Mononuclear cell (primary cell): ENCODE measurements around the gene TENM3. TPM values are rescaled to one million over a fixed set of nuclear protein-coding genes. Genes with fewer than 3 reads are reported as not detected.

ENCODE experiments used
- H3K27me3 ChIP-seq: 2 replicates; pipeline ENCODE4 v1.6.0; 2011; ENCODE audit warnings: low read length, control low read depth; ENCODE audit not compliant: insufficient read depth
- H3K4me1 ChIP-seq: 2 replicates; pipeline ENCODE4 v1.5.1; 2011; ENCODE audit warnings: mild to moderate bottlenecking, low read length, control low read depth; ENCODE audit not compliant: insufficient read depth
- H3K4me3 ChIP-seq: 2 replicates; pipeline ENCODE4 v1.5.1; 2011; ENCODE audit warnings: mild to moderate bottlenecking, low read length, moderate library complexity
- H3K9me3 ChIP-seq: 2 replicates; pipeline ENCODE4 v1.5.1; 2011; ENCODE audit warnings: low read depth, mild to moderate bottlenecking, control low read depth, low read length
- total RNA-seq: library from RNA; depleted of rRNA; stranded (reverse); fragments of >200 nt; gene quantifications from one replicate; pipeline ENCODE4 v1.2.3, GENCODE V29; 2012

Gene TENM3
- total RNA-seq, 1 donor, result not detected

GRCh38 chr4:182470215-182470614 is 227.0 kb downstream of the TENM3 start:
- H3K9me3 ChIP-seq, result no peaks in the 10 kb centered on the region
- H3K4me3 ChIP-seq, result no peak overlapping the region
- H3K4me1 ChIP-seq, result no peaks in the 10 kb centered on the region
- no peaks in the 10 kb centered on the region for H3K27me3 ChIP-seq

- no peak overlapping the region for H3K4me3 ChIP-seq
- H3K27me3 ChIP-seq, result no peaks in the 10 kb centered on the region
- no peaks in the 10 kb centered on the region for H3K9me3 ChIP-seq
- no peaks in the 10 kb centered on the region for H3K4me1 ChIP-seq
Observed at GRCh38 chr4:182475539-182475938, 232.3 kb downstream of the TENM3 start.

GRCh38 chr4:182478475-182478874 is 235.3 kb downstream of the TENM3 start:
- H3K4me3 ChIP-seq, result no peak overlapping the region
- no peaks in the 10 kb centered on the region for H3K4me1 ChIP-seq
- no peaks in the 10 kb centered on the region for H3K27me3 ChIP-seq
- H3K9me3 ChIP-seq, result no peaks in the 10 kb centered on the region

- H3K9me3 ChIP-seq, result no peaks in the 10 kb centered on the region
- no peaks in the 10 kb centered on the region for H3K4me1 ChIP-seq
- H3K27me3 ChIP-seq, result no peaks in the 10 kb centered on the region
- H3K4me3 ChIP-seq, result no peak overlapping the region
Observed at GRCh38 chr4:182483685-182484084, 240.5 kb downstream of the TENM3 start.

- H3K9me3 ChIP-seq, result no peaks in the 10 kb centered on the region
- H3K4me3 ChIP-seq, result no peak overlapping the region
- no peaks in the 10 kb centered on the region for H3K27me3 ChIP-seq
- H3K4me1 ChIP-seq, result no peaks in the 10 kb centered on the region
Observed at GRCh38 chr4:182486881-182487280, 243.7 kb downstream of the TENM3 start.

- Histone ChIP-seq H3K4me1 (no peaks in the 10 kb centered on the region), H3K27me3 (no peaks in the 10 kb centered on the region), H3K9me3 (no peaks in the 10 kb centered on the region), H3K4me3 (no peak overlapping the region)
Observed at GRCh38 chr4:182488896-182489295, 245.7 kb downstream of the TENM3 start.

- Histone ChIP-seq H3K4me3 (no peak overlapping the region), H3K9me3 (no peaks in the 10 kb centered on the region), H3K4me1 (no peaks in the 10 kb centered on the region), H3K27me3 (no peaks in the 10 kb centered on the region)
Observed at GRCh38 chr4:182489607-182490006, 246.4 kb downstream of the TENM3 start.

- H3K9me3 ChIP-seq, result no peaks in the 10 kb centered on the region
- no peak overlapping the region for H3K4me3 ChIP-seq
- no peaks in the 10 kb centered on the region for H3K4me1 ChIP-seq
- H3K27me3 ChIP-seq, result no peaks in the 10 kb centered on the region
Observed at GRCh38 chr4:182491719-182492118, 248.5 kb downstream of the TENM3 start.

- Histone ChIP-seq H3K4me3 (no peak overlapping the region), H3K9me3 (no peaks in the 10 kb centered on the region), H3K4me1 (no peaks in the 10 kb centered on the region), H3K27me3 (no peaks in the 10 kb centered on the region)
Observed at GRCh38 chr4:182492423-182492822, 249.2 kb downstream of the TENM3 start.

- no peaks in the 10 kb centered on the region for H3K4me1 ChIP-seq
- no peak overlapping the region for H3K4me3 ChIP-seq
- H3K9me3 ChIP-seq, result no peaks in the 10 kb centered on the region
- H3K27me3 ChIP-seq, result no peaks in the 10 kb centered on the region
Observed at GRCh38 chr4:182493377-182493776, 250.2 kb downstream of the TENM3 start.

- H3K27me3 ChIP-seq, result no peaks in the 10 kb centered on the region
- no peak overlapping the region for H3K4me3 ChIP-seq
- H3K9me3 ChIP-seq, result no peaks in the 10 kb centered on the region
- no peaks in the 10 kb centered on the region for H3K4me1 ChIP-seq
Observed at GRCh38 chr4:182494103-182494502, 250.9 kb downstream of the TENM3 start.

- no peaks in the 10 kb centered on the region for H3K9me3 ChIP-seq
- no peaks in the 10 kb centered on the region for H3K27me3 ChIP-seq
- H3K4me1 ChIP-seq, result no peaks in the 10 kb centered on the region
- H3K4me3 ChIP-seq, result no peak overlapping the region
Observed at GRCh38 chr4:182495031-182495430, 251.8 kb downstream of the TENM3 start.

- Histone ChIP-seq H3K4me3 (no peak overlapping the region), H3K9me3 (no peaks in the 10 kb centered on the region), H3K27me3 (no peaks in the 10 kb centered on the region)
Observed at GRCh38 chr4:182495645-182496385, 252.6 kb downstream of the TENM3 start.

GRCh38 chr4:182496408-182496807 is 253.2 kb downstream of the TENM3 start:
- no peaks in the 10 kb centered on the region for H3K27me3 ChIP-seq
- H3K4me1 ChIP-seq, result no peaks in the 10 kb centered on the region
- no peak overlapping the region for H3K4me3 ChIP-seq
- no peaks in the 10 kb centered on the region for H3K9me3 ChIP-seq

More at GRCh38 chr4:182495645-182496385, 252.6 kb downstream of the TENM3 start:
- H3K4me1 ChIP-seq, result no peaks in the 10 kb centered on the region

GRCh38 chr4:182502064-182502463 is 258.9 kb downstream of the TENM3 start:
- Histone ChIP-seq H3K27me3 (no peaks in the 10 kb centered on the region), H3K4me3 (no peak overlapping the region), H3K9me3 (no peaks in the 10 kb centered on the region), H3K4me1 (no peaks in the 10 kb centered on the region)

- Histone ChIP-seq H3K4me1 (no peaks in the 10 kb centered on the region), H3K4me3 (no peak overlapping the region), H3K9me3 (no peaks in the 10 kb centered on the region), H3K27me3 (no peaks in the 10 kb centered on the region)
Observed at GRCh38 chr4:182504463-182504862, 261.3 kb downstream of the TENM3 start.
